Right atrium auricular region (tissue), 2 donors: Measurements from ENCODE around the gene VPS4A. TPM values are rescaled to one million over a fixed set of nuclear protein-coding genes. Genes with fewer than 3 reads are reported as not detected.

Experiments used
- DNase-seq: peaks from one replicate; pipeline ENCODE4 v3.0.0-alpha.2; 2019; ENCODE audit warnings: low spot score
- H3K27ac ChIP-seq, 2 donors: fragments of 200-600 bp; sonication (generic); 1 replicate in 1 of 2; 2 replicates in 1 of 2; pipeline ENCODE4 v1.5.1; 2016 to 2019
- H3K27me3 ChIP-seq, 2 donors: fragments of 200-600 bp; sonication (generic); one replicate each; pipeline versions ENCODE4 v1.5.1 to v1.6.0; 2017 to 2019
- H3K36me3 ChIP-seq: fragments of 200-600 bp; sonication (generic); one replicate; pipeline ENCODE4 v1.5.1; 2016
- H3K4me1 ChIP-seq, 2 donors: fragments of 200-600 bp; sonication (generic); one replicate each; pipeline versions ENCODE4 v1.5.1 to v1.6.0; 2017 to 2019
- H3K4me3 ChIP-seq, 2 donors: fragments of 200-600 bp; sonication (generic); 1 replicate in 1 of 2; 2 replicates in 1 of 2; pipeline ENCODE4 v1.5.1; 2017 to 2019; ENCODE audit warnings: mild to moderate bottlenecking in 1 of 2, moderate library complexity in 1 of 2
- H3K9me3 ChIP-seq, 2 donors: fragments of 200-600 bp; sonication (generic); one replicate each; pipeline ENCODE4 v1.5.1; 2019
- CTCF ChIP-seq, 2 donors: fragments of 200-600 bp; sonication (generic); IDR thresholded peaks; one replicate each; pipeline ENCODE4 v1.5.1; 2019; ENCODE audit warnings: antibody characterized with exemption in 2 of 2
- total RNA-seq, 2 donors: library from RNA; depleted of rRNA; stranded (reverse); fragments of >200 nt; gene quantifications; one replicate each; pipeline ENCODE4 v1.1.0, GENCODE V29; 2016

VPS4A gene
- total RNA-seq, 2 donors from 2014 or later = 25.4 to 36.4 TPM

GRCh38 chr16:69320740-69321073 is 9.6 kb downstream of the VPS4A start:
- H3K4me3 ChIP-seq = no peak overlapping the region
- H3K27me3 ChIP-seq = no peaks in the 10 kb centered on the region
- H3K4me1 ChIP-seq = peaks cover 0 to 6% of the 10 kb centered on the region in 2 donors
- peaks cover 91% of the 10 kb centered on the region for H3K36me3 ChIP-seq
- no peak overlapping the region for H3K27ac ChIP-seq
- TF ChIP-seq CTCF (IDR thresholded peaks at IDR 0.05) = no peak
- no peak for DNase-seq
- H3K9me3 ChIP-seq = no peaks in the 10 kb centered on the region

GRCh38 chr16:69321080-69321479 is 9.9 kb downstream of the VPS4A start:
- Histone ChIP-seq H3K4me3 (no peak overlapping the region), H3K9me3 (no peaks in the 10 kb centered on the region), H3K36me3 (peaks cover 90% of the 10 kb centered on the region), H3K27me3 (no peaks in the 10 kb centered on the region), H3K27ac (no peak overlapping the region), H3K4me1 (peaks cover 0 to 6% of the 10 kb centered on the region in 2 donors)
- no peak for DNase-seq
- TF ChIP-seq CTCF (IDR thresholded peaks at IDR 0.05) = no peak

GRCh38 chr16:69322343-69322742 is 11.2 kb downstream of the VPS4A start:
- Histone ChIP-seq H3K9me3 (no peaks in the 10 kb centered on the region), H3K4me1 (peaks cover 0 to 17% of the 10 kb centered on the region in 2 donors), H3K4me3 (no peak overlapping the region), H3K27ac (no peak overlapping the region), H3K36me3 (peaks cover 85% of the 10 kb centered on the region), H3K27me3 (no peaks in the 10 kb centered on the region)
- DNase-seq = no peak
- no peak for TF ChIP-seq CTCF (IDR thresholded peaks at IDR 0.05)

GRCh38 chr16:69323415-69323814 is 12.3 kb downstream of the VPS4A start:
- Histone ChIP-seq H3K4me1 (peaks cover 0 to 26% of the 10 kb centered on the region in 2 donors), H3K9me3 (no peaks in the 10 kb centered on the region), H3K36me3 (peaks cover 79% of the 10 kb centered on the region), H3K27ac (no peak overlapping the region), H3K4me3 (no peak overlapping the region), H3K27me3 (no peaks in the 10 kb centered on the region)
- no peak for TF ChIP-seq CTCF (IDR thresholded peaks at IDR 0.05)
- no peak for DNase-seq

- Histone ChIP-seq H3K36me3 (peaks cover 72% of the 10 kb centered on the region), H3K27me3 (no peaks in the 10 kb centered on the region), H3K4me3 (no peak overlapping the region), H3K27ac (no peak overlapping the region), H3K9me3 (no peaks in the 10 kb centered on the region), H3K4me1 (peaks cover 0 to 33% of the 10 kb centered on the region in 2 donors)
- no peak for DNase-seq
- TF ChIP-seq CTCF (IDR thresholded peaks at IDR 0.05) = no peak
Measured at GRCh38 chr16:69324013-69324531, 12.9 kb downstream of the VPS4A start.

GRCh38 chr16:69324585-69325253 is 13.6 kb downstream of the VPS4A start:
- DNase-seq = no peak
- no peak for TF ChIP-seq CTCF (IDR thresholded peaks at IDR 0.05)
- peaks cover 0 to 39% of the 10 kb centered on the region in 2 donors for H3K4me1 ChIP-seq

More at GRCh38 chr16:69324585-69325253, 13.6 kb downstream of the VPS4A start:
- Histone ChIP-seq H3K9me3 (no peaks in the 10 kb centered on the region), H3K27me3 (no peaks in the 10 kb centered on the region), H3K4me3 (no peak overlapping the region), H3K27ac (no peak overlapping the region), H3K36me3 (peaks cover 66% of the 10 kb centered on the region)
